ENCODE measurements around the gene VIM. TPM values are rescaled to one million over a fixed set of nuclear protein-coding genes. Genes with fewer than 3 reads are reported as not detected.

VIM gene
- total and polyA plus RNA-seq, 7 donors = 112 to 1,636 (median 930) TPM

GRCh38 chr10:17208476-17208875 lies 19.6 kb upstream of the VIM start:
- TF ChIP-seq CTCF (IDR thresholded peaks at IDR 0.05) = no peak
- no peaks in the 10 kb centered on the region for H3K27me3 ChIP-seq
- H3K27ac ChIP-seq = no peak overlapping the region
- no peaks in the 10 kb centered on the region for H3K36me3 ChIP-seq
- H3K4me1 ChIP-seq = no peaks in the 10 kb centered on the region
- no peaks in the 10 kb centered on the region for H3K9me3 ChIP-seq
- no peak for DNase-seq
- no peak overlapping the region for H3K4me3 ChIP-seq
- intact Hi-C loops (cut with DNase I) = no loop called here

- no peaks in the 10 kb centered on the region for H3K27me3 ChIP-seq
- no peak for DNase-seq
- no peak overlapping the region for H3K4me3 ChIP-seq
- intact Hi-C loops (cut with DNase I) = no loop called here
- no peak overlapping the region for H3K27ac ChIP-seq
- no peaks in the 10 kb centered on the region for H3K36me3 ChIP-seq
- WGBS, 2 donors = 61 to 71% methylated on average over 1 of the region's 1 CpG
- no peaks in the 10 kb centered on the region for H3K9me3 ChIP-seq
- H3K4me1 ChIP-seq = no peaks in the 10 kb centered on the region
- TF ChIP-seq POLR2AphosphoS5 (IDR thresholded peaks at IDR 0.05) (no peak), CTCF (IDR thresholded peaks at IDR 0.05) (no peak), POLR2A (IDR thresholded peaks at IDR 0.05) (no peak), EP300 (IDR thresholded peaks at IDR 0.05) (no peak)
Measured at GRCh38 chr10:17209302-17209701, 18.7 kb upstream of the VIM start.

GRCh38 chr10:17209881-17210280 lies 18.2 kb upstream of the VIM start:
- Histone ChIP-seq H3K27ac (peak overlapping the region in 1 of 4 donors; percentile 1), H3K36me3 (no peaks in the 10 kb centered on the region), H3K27me3 (no peaks in the 10 kb centered on the region), H3K9me3 (no peaks in the 10 kb centered on the region), H3K4me1 (no peaks in the 10 kb centered on the region), H3K4me3 (no peak overlapping the region)
- whole genome bisulfite sequencing, 2 donors = 83 to 86% methylated on average over 2 of the region's 2 CpGs
- TF ChIP-seq EP300 (IDR thresholded peaks at IDR 0.05) (no peak), CTCF (IDR thresholded peaks at IDR 0.05) (no peak), POLR2A (IDR thresholded peaks at IDR 0.05) (no peak), POLR2AphosphoS5 (IDR thresholded peaks at IDR 0.05) (no peak)
- DNase-seq = no peak
- intact Hi-C loops (cut with DNase I) = no loop called here

GRCh38 chr10:17210361-17210760 lies 17.7 kb upstream of the VIM start:
- intact Hi-C loops (cut with DNase I) = no loop called here
- TF ChIP-seq POLR2AphosphoS5 (IDR thresholded peaks at IDR 0.05) (no peak), POLR2A (IDR thresholded peaks at IDR 0.05) (no peak), EP300 (IDR thresholded peaks at IDR 0.05) (no peak), CTCF (IDR thresholded peaks at IDR 0.05) (no peak)
- H3K27ac ChIP-seq = peak overlapping the region in 1 of 4 donors; percentile 1
- 82 to 86% methylated on average over 3 of the region's 3 CpGs for WGBS, 2 donors
- H3K27me3 ChIP-seq = no peaks in the 10 kb centered on the region
- no peak overlapping the region for H3K4me3 ChIP-seq
- DNase-seq = no peak
- no peaks in the 10 kb centered on the region for H3K36me3 ChIP-seq
- peaks cover 0 to 1% (median 0%) of the 10 kb centered on the region in 4 donors for H3K4me1 ChIP-seq
- no peaks in the 10 kb centered on the region for H3K9me3 ChIP-seq

- TF ChIP-seq CTCF (IDR thresholded peaks at IDR 0.05) = no peak
- TF ChIP-seq POLR2AphosphoS5 (IDR thresholded peaks at IDR 0.05) = no peak
- no peak overlapping the region for H3K27ac ChIP-seq
- intact Hi-C loops (cut with DNase I) = no loop called here
Measured at GRCh38 chr10:17212802-17213221, 15.2 kb upstream of the VIM start.

More at GRCh38 chr10:17212802-17213221, 15.2 kb upstream of the VIM start:
- no peak for DNase-seq
- Histone ChIP-seq H3K27me3 (no peaks in the 10 kb centered on the region), H3K4me1 (peaks cover 0 to 17% (median 0%) of the 10 kb centered on the region in 4 donors), H3K36me3 (no peaks in the 10 kb centered on the region), H3K9me3 (no peaks in the 10 kb centered on the region), H3K4me3 (no peak overlapping the region)

All from sigmoid colon (tissue), 7 donors.